ENCODE results near the gene WNT4.

- TF ChIP-seq CTCF (IDR thresholded peaks at IDR 0.05) = no peak
- TF ChIP-seq REST (IDR thresholded peaks at IDR 0.05; ENCODE audit: insufficient read depth in 1 of 2, low read depth in 2 of 2, low read length in 1 of 2) = no peak
- TF ChIP-seq POLR2AphosphoS5 (IDR thresholded peaks at IDR 0.05; ENCODE audit: low read depth, low read length) = no peak
Measured at GRCh38 chr1:22078133-22078532, 64.8 kb downstream of the WNT4 start.
